GM19099 (cell line): ENCODE measurements around the gene C17orf78.

Experiments
- POLR2A ChIP-seq: IDR thresholded peaks from 3 replicates; pipeline ENCODE4 v1.6.1; 2011; ENCODE audit warnings: low read depth; ENCODE audit not compliant: insufficient read length; ENCODE audit errors: extremely low read depth

C17orf78 gene

DNA sequence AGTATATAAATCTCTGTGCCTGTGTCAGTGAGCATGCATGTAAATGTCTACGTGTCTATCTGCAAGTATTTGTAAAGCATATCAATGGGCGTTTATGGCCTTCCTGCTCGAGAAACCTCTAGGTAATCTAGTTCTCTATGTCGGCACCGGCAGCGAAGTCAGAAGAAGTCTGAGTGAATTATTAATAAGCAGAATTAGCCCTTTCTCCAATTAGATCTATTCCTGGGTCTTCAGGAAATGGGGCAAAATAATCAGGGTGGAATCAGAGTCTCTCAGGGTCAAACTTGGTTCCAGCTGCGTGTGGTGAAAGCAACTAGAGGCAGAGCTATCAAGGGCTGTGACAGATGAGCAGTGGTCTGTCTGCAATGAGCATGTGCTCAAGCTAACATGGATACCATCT, at the start of gene C17orf78:
C17orf78 (plus strand) TSS at position 280 of the 400 bp plus-strand sequence; CDS start at position 388, 108 bp downstream.
- TF ChIP-seq POLR2A: no peak

DNA sequence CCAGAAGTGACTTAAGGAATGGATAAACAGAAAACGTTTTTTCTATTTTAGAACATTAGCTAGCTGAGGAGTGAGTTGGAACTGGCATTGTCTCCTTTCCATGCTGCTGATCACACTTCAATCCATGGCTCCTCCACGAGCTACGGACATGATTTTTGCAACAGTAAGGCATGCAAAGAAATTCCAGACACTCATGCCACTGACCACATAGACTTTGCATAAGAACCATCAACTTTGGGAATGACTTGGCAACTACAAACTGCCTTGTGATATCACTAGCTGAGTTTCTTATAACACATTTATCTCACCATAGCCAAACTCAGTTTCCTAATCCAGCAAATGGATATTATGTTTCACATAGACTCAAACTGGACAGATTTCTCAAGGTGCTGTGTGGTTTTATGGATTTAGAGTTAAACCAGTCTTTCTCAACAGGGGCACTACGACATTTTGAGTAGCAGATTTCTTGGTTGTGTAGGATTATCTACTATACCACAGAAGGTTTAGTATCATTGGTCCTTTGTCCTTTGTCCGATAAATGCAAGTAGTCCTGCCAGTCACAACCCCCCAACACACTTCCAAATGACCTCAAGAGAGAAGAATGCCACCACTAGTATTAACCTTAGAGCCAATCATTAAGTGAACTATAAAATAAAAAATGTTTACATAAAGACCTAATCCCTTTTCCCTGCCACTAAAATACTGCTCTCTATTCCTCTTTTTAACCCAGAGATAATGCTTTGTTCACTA, 48.3 kb upstream of the C17orf78 start:
- TF ChIP-seq POLR2A: no peak

- no peak for TF ChIP-seq POLR2A
Observed at GRCh38 chr17:37338847-37339246, 36.9 kb upstream of the C17orf78 start.

- no peak for TF ChIP-seq POLR2A
Observed at GRCh38 chr17:37339321-37339720, 36.5 kb upstream of the C17orf78 start.

DNA sequence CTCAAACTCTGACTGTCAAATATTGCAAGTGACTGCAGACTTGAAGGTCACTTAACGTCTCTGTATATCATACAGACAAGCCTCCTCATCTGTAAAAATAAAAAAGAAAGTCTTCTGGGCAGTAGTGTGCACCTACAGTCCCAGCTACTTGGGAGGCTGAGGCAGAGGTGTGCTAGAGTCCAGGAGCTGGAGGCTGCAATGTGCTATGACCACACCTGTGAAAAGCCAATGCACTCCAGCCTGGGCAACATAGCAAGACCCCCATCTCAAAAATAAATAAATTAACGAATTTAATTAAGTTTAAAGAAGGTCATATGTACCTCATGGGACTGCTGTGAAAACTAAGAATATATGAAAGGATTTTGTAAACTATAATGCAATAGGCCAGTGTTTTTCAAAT, 35.0 kb upstream of the C17orf78 start:
- TF ChIP-seq POLR2A: no peak

DNA sequence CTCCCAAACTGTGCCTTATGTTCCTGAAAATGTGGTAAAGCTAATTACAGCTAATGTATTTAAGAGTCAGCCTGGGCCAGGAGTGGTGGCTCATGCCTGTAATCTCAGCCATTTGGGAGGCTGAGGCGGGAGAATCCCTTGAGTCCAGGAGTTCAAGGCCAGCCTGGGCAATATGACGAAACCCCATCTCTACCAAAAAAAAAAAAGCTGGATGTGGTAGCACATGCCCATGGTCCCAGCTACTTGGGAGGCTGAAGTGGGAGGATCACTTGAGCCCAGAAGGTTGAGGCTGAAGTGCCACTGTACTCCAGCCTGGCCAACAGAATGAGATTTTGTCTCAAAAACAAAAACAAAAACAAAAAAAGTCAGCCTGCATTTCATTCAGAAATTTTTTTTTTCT, 33.2 kb upstream of the C17orf78 start:
- no peak for TF ChIP-seq POLR2A

GRCh38 chr17:37344519-37344918, 31.3 kb upstream of the C17orf78 start:
- no peak for TF ChIP-seq POLR2A

GRCh38 chr17:37358098-37358829, 17.5 kb upstream of the C17orf78 start:
- TF ChIP-seq POLR2A: peak; percentile 22

GRCh38 chr17:37358830-37359681, 16.7 kb upstream of the C17orf78 start:
- TF ChIP-seq POLR2A: peak; percentile 73

DNA sequence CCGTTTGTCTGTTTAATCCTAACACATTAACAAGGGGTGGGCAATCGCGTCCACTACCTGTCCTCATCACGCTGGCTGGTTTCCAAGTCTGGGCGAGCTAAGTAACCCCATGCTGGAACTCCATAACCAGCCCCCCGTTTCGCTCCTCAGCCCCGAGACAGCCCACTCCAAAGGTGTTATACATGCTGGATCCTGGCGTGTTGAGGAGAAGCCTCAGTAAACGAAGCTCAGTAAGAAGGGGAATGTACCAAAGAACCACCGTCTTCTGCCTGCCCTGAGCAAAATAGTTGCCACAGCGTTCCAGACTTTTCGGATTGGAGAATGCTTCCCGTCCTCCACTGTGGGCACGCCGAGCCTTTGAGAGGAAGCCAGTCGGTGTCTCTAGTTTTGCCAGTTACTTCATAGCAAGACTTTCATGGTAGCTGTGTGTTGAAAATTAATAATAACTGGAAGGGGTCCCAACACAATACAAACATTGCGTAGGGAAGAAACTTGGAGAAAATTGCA, 16.1 kb upstream of the C17orf78 start:
- no peak for TF ChIP-seq POLR2A

GRCh38 chr17:37360632-37361031, 15.2 kb upstream of the C17orf78 start:
- no peak for TF ChIP-seq POLR2A

DNA sequence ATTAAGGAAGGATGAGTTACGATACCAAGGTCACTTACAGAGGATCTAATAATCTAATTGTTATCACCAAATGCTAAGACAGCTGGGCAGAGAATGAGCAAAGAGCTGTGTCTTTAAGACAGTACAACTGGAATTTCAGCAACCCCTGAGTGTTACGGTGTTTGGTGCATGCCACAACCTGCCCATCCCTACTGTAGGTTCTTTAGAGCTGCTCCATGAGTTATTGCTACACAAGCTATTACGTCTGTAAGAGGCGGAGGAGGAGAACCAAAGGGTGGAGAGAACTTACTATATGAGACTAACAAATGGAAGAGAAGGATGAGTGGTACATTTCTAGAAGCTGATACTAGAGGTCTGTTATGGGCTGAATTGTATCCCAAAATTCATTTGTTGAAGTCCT, 14.2 kb upstream of the C17orf78 start:
- TF ChIP-seq POLR2A: no peak

DNA sequence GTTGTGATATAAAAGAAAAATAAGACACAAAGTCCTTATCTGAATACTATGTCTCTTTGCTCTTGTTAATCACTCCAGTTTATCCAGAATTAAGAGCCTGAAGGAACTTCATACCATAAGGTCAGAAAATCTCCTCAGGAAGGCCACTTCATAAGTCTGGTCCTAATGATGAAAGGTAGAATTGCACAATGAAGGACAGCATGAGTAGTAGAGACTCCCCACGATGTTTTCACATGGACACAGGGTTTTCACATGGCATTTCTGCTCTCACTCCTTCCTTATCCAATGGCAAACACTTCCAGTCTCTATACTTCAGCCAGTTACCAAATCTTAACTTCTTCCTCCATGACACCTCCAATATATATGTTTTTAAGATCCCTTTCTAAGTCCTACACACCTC, 10.2 kb upstream of the C17orf78 start:
- TF ChIP-seq POLR2A: no peak

DNA sequence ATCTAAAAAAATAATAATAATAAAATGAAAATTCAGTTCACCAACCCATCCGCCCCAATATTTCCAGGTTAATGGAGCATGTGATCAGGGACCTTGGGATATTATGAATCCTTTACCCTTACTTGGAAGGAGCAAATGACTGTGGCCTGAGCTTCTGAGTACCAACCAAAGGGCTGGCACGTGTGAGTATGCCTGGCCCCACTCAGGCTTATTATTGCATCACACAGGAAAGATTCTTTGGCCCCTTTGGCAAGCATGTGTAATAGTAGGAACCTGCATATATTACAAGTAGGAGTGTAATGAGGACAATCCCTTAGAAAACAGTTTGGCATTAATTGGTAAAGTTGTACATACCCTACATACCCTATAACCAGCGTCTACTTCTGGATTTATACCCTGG, 7.2 kb upstream of the C17orf78 start:
- TF ChIP-seq POLR2A: no peak

DNA sequence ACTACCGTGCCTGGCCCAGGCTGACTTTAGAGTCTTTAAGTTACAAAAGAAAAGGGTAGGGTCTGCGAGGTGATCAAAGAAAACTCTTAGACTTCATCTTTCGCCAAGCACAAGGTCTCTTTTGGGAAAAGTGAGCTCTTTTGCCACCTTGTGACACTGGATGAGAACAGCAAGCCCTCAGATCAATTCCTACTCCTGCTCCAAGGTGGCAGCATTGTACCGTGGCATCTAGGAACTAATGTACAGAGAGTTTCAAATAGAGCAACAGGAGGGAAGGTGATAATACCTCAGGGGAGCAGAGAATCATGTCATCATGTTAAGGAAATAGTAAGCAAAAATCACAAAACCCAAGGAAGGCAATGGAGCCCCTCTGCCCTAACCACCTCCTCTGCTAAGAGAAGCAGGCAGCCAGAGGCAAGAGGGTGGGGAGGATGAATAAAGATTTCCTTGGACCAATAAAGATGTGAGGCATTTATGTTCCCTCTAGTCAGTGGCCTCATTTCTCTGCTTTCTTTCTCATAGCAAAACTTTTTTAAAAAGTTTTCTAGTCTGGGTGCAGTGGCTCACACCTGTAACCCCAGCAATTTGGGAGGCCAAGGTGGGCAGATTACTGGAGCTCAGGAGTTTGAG, 2.1 kb upstream of the C17orf78 start:
- TF ChIP-seq POLR2A: no peak
